Loucy (cell line): ENCODE measurements around the gene TIAM1.

Experiments
- EZH2phosphoT487 ChIP-seq: fragments of 200-600 bp; IDR thresholded peaks from 2 replicates; pipeline ENCODE4 v1.6.1; 2018; ENCODE audit warnings: antibody characterized with exemption, mild to moderate bottlenecking, moderate library complexity, borderline replicate concordance
- TF ChIP-seq, protein P1 (sequence below): fragments of 200-600 bp; sonication (generic); conservative IDR thresholded peaks from 2 replicates; pipeline ENCODE4 v1.5.1; 2014; ENCODE audit warnings: mild to moderate bottlenecking, antibody characterized with exemption, low read length

DNA sequence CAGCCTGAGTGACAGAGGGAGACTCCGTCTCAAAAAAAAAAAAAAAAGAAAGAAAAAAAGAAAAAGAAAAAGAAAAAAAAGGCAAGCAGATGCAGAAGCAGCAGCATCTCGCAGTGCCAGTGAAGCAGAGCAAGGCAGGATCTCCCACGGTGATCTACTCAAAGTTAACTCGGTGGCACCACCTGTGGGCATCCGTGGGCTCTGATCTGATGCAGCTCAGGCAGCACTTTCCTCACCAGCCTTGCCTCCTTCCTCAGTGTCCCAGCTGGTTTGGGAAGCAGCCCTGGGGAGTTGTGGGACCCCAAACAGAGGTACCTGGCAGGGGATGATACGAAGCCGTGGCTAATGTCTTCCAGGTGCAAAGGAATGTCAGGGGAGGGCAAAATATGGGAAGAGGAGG, 201.5 kb downstream of the TIAM1 start:
- TF ChIP-seq, protein P1, sequence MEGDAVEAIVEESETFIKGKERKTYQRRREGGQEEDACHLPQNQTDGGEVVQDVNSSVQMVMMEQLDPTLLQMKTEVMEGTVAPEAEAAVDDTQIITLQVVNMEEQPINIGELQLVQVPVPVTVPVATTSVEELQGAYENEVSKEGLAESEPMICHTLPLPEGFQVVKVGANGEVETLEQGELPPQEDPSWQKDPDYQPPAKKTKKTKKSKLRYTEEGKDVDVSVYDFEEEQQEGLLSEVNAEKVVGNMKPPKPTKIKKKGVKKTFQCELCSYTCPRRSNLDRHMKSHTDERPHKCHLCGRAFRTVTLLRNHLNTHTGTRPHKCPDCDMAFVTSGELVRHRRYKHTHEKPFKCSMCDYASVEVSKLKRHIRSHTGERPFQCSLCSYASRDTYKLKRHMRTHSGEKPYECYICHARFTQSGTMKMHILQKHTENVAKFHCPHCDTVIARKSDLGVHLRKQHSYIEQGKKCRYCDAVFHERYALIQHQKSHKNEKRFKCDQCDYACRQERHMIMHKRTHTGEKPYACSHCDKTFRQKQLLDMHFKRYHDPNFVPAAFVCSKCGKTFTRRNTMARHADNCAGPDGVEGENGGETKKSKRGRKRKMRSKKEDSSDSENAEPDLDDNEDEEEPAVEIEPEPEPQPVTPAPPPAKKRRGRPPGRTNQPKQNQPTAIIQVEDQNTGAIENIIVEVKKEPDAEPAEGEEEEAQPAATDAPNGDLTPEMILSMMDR, result peak; percentile 59
- TF ChIP-seq EZH2phosphoT487, result no peak
